ENCODE results near the gene USP34. TPM values are rescaled to one million over a fixed set of nuclear protein-coding genes. Genes with fewer than 3 reads are reported as not detected.

The USP34 gene
- total RNA-seq, 1 donor from 2014 or later = 176 TPM

DNA sequence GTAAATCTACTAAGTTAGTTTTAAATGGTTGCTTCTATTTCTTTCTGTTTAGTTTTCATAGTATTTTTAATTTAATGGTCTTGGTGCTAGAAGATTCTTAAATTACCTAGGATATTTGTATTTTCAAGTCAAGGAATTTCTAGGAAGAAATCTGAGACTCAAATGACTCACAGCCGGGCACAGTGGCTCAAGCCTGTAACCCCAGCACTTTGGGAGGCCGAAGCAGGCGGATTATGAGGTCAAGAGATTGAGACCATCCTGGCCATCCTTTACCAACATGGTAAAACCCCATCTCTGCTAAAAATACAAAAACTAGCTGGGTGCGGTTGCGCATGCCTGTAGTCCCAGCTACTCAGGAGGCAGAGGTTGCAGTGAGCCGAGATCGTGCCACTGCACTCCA, 213.4 kb downstream of the USP34 start:
- no peaks in the 10 kb centered on the region for H3K9me3 Mint-ChIP-seq
- ChIA-PET CTCF (no interaction called here), POLR2A (no interaction called here)
- H3K4me3 Mint-ChIP-seq = no peak overlapping the region
- no peak overlapping the region for H3K27ac Mint-ChIP-seq
- H3K4me1 Mint-ChIP-seq = no peaks in the 10 kb centered on the region
- DNase-seq = no peak
- peaks cover 78% of the 10 kb centered on the region for H3K36me3 Mint-ChIP-seq (ENCODE audit: low read depth)
- intact Hi-C loops (cut with micrococcal nuclease) = no loop called here
- no peaks in the 10 kb centered on the region for H3K27me3 Mint-ChIP-seq
- TF ChIP-seq, protein P1, sequence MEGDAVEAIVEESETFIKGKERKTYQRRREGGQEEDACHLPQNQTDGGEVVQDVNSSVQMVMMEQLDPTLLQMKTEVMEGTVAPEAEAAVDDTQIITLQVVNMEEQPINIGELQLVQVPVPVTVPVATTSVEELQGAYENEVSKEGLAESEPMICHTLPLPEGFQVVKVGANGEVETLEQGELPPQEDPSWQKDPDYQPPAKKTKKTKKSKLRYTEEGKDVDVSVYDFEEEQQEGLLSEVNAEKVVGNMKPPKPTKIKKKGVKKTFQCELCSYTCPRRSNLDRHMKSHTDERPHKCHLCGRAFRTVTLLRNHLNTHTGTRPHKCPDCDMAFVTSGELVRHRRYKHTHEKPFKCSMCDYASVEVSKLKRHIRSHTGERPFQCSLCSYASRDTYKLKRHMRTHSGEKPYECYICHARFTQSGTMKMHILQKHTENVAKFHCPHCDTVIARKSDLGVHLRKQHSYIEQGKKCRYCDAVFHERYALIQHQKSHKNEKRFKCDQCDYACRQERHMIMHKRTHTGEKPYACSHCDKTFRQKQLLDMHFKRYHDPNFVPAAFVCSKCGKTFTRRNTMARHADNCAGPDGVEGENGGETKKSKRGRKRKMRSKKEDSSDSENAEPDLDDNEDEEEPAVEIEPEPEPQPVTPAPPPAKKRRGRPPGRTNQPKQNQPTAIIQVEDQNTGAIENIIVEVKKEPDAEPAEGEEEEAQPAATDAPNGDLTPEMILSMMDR (IDR thresholded peaks at IDR 0.05) = no peak
- ATAC-seq (ENCODE audit: low read depth) = no peak

DNA sequence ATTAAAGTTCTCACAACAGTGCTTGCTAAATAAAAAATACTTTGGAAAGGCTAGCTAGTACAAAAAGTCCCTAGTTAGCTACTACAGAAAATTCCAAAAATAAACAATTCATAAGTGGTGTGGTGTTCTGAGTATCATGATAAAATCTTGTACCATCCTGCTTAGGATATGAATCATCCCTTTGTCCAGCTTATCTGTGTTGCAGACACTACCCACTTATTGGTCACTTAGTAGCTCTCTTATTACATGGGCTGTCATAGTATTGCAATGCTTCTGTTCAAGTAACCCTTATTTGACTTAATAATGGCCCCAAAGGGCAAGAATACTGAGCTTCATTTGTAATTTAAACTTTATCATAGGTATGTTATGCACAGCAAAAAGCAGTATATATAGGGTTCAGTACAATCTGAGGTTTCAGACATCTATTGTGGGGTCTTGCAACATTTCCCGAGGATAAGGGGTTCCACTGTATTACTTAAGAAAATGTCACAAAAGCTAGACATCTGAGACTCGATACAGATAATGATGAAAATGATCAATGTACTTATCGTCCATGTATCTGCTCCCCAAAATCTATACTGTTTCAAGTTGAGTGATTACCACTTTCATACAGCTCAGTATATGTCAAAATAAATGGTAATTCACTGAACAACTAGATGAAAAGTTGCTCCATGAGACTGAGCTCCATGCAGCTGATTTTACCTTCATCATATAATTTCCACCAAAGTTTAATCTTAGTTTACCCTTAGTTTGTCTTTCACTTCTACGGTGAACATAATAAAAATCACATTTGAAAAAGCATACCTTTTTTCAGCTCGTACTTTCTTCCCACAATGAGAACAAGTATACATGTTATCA, 215.1 kb downstream of the USP34 start:
- CTCF ChIA-PET = no interaction called here
- Mint-ChIP-seq H3K27me3 (no peaks in the 10 kb centered on the region), H3K27ac (no peak overlapping the region), H3K4me1 (no peaks in the 10 kb centered on the region), H3K36me3 (ENCODE audit: low read depth) (peaks cover 75% of the 10 kb centered on the region), H3K9me3 (no peaks in the 10 kb centered on the region), H3K4me3 (no peak overlapping the region)
- DNase-seq = no peak
- intact Hi-C loops (cut with micrococcal nuclease) = no loop called here
- POLR2A ChIA-PET = no interaction called here
- TF ChIP-seq, protein P1 (IDR thresholded peaks at IDR 0.05) = no peak
- ATAC-seq (ENCODE audit: low read depth) = no peak

DNA sequence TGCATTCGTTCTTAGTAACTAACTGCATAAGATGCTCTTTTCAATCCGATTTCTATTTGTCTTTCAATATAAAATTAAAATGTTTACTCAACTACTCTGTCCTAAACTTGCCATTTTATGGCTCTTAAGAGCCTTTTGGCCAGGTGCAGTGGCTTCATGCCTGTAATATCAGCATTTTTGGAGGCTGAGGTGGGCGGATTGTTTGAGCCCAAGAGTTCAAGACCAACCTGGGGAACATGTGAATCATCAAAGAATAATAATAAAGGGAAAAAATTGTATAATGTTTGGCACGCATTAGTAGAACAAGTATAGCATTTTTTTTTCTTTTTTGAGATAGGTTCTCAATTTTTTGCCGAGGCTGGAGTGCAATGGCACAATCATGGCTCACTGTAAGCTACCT, 216.4 kb downstream of the USP34 start:
- Mint-ChIP-seq H3K27me3 (no peaks in the 10 kb centered on the region), H3K9me3 (no peaks in the 10 kb centered on the region), H3K4me3 (no peak overlapping the region), H3K27ac (no peak overlapping the region), H3K36me3 (ENCODE audit: low read depth) (peaks cover 81% of the 10 kb centered on the region), H3K4me1 (no peaks in the 10 kb centered on the region)
- ChIA-PET POLR2A (no interaction called here), CTCF (no interaction called here)
- ATAC-seq (ENCODE audit: low read depth) = no peak
- no peak for DNase-seq
- intact Hi-C loops (cut with micrococcal nuclease) = no loop called here
- TF ChIP-seq, protein P1 (IDR thresholded peaks at IDR 0.05) = no peak

DNA sequence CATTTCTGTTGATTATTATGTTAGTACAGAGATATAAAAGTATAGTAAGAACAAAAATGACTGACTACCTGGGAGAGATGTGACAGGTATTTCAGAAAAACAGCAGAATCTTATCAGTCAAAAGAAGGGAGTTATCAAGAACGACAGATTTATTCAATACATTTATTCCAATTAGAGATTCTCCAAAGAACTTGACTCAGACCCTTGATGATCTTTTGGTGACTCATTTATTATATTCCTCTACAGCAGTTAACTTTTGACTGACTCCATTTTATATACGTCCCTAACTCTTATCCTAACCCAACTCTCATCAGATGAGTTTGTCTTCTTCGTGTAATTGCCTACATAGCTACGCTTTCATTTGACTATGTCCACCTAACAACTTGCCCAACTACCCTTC, 217.8 kb downstream of the USP34 start:
- Mint-ChIP-seq H3K27me3 (no peaks in the 10 kb centered on the region), H3K4me3 (no peak overlapping the region), H3K36me3 (ENCODE audit: low read depth) (peaks cover 77% of the 10 kb centered on the region), H3K27ac (no peak overlapping the region), H3K4me1 (no peaks in the 10 kb centered on the region), H3K9me3 (no peaks in the 10 kb centered on the region)
- ChIA-PET CTCF (no interaction called here), POLR2A (no interaction called here)
- DNase-seq (no peak), ATAC-seq (ENCODE audit: low read depth) (no peak)
- TF ChIP-seq, protein P1 (IDR thresholded peaks at IDR 0.05) = no peak
- intact Hi-C loops (cut with micrococcal nuclease) = no loop called here

DNA sequence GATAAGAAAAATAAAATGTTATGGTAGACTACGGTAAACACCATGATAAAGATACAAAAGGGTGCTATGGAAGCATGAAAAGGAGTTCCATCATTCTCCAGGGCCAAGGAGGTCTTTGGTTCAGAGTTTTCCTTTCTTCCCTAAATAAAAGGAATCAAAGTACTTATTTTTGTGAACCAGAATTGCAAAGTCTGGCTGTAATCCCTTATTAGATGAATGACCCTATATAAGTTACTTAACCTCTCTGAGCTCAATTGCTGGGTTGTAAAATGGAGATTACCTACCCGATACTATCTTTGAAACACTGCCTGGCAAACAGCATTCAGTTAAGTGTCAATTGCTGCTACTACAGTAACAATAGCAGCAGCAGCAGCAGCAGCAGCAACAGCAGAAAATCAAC, 218.9 kb downstream of the USP34 start:
- DNase-seq = no peak
- no peak for ATAC-seq (ENCODE audit: low read depth)
- TF ChIP-seq, protein P1 (IDR thresholded peaks at IDR 0.05) = no peak
- H3K36me3 Mint-ChIP-seq (ENCODE audit: low read depth) = peaks cover 77% of the 10 kb centered on the region
- H3K4me1 Mint-ChIP-seq = no peaks in the 10 kb centered on the region
- H3K27me3 Mint-ChIP-seq = no peaks in the 10 kb centered on the region
- POLR2A ChIA-PET = no interaction called here
- H3K9me3 Mint-ChIP-seq = no peaks in the 10 kb centered on the region
- intact Hi-C loops (cut with micrococcal nuclease) = no loop called here
- no peak overlapping the region for H3K27ac Mint-ChIP-seq
- H3K4me3 Mint-ChIP-seq = no peak overlapping the region
- CTCF ChIA-PET = no interaction called here
